COLO829 (cell line): ENCODE data around the gene KLHL10.
"Not testable (repeated sequence)": the region's sequence is repeated elsewhere in the genome, so short reads cannot be mapped to it uniquely, and the experiment has no call there.

Experiments used
- DNase-seq: peaks from one replicate; pipeline ENCODE4 v3.0.0; 2012; ENCODE audit warnings: low spot score

Gene KLHL10

GRCh38 chr17:41813152-41813680 lies 24.4 kb upstream of the KLHL10 start:
- no peak for DNase-seq

- DNase-seq = no peak
These were observed 23.9 kb upstream of the KLHL10 start for GRCh38 chr17:41813699-41814124.

GRCh38 chr17:41814195-41814594 lies 23.4 kb upstream of the KLHL10 start:
- no peak for DNase-seq

GRCh38 chr17:41816637-41817320 lies 20.8 kb upstream of the KLHL10 start:
- DNase-seq = no peak

GRCh38 chr17:41818024-41818423 lies 19.6 kb upstream of the KLHL10 start:
- DNase-seq = no peak

GRCh38 chr17:41821776-41822175 lies 15.8 kb upstream of the KLHL10 start:
- no peak for DNase-seq

- DNase-seq = no peak
These were observed 15.1 kb upstream of the KLHL10 start for GRCh38 chr17:41822216-41823140.

GRCh38 chr17:41823141-41823524 lies 14.5 kb upstream of the KLHL10 start:
- DNase-seq = no peak

- DNase-seq = no peak
These were observed 14.0 kb upstream of the KLHL10 start for GRCh38 chr17:41823580-41823979.

- DNase-seq = no peak
These were observed 13.5 kb upstream of the KLHL10 start for GRCh38 chr17:41824086-41824485.

- no peak for DNase-seq
These were observed 12.3 kb upstream of the KLHL10 start for GRCh38 chr17:41825175-41825845.

GRCh38 chr17:41829961-41830360 lies 7.7 kb upstream of the KLHL10 start:
- not testable (repeated sequence) for DNase-seq

- no peak for DNase-seq
These were observed 2.3 kb upstream of the KLHL10 start for GRCh38 chr17:41835214-41835799.

GRCh38 chr17:41835800-41836549 lies 1.6 kb upstream of the KLHL10 start, which contains the start of gene NT5C3B:
Gene NT5C3B (minus strand): TSS chr17:41836232. CDS start chr17:41836193, 39 bp downstream.
- DNase-seq = peak; percentile 61

- DNase-seq = no peak
These were observed 952 bp upstream of the KLHL10 start for GRCh38 chr17:41836550-41837196.

GRCh38 chr17:41839448-41839847 lies 1.8 kb downstream of the KLHL10 start:
- DNase-seq = not testable (repeated sequence)

- DNase-seq = not testable (repeated sequence)
These were observed 3.2 kb downstream of the KLHL10 start for GRCh38 chr17:41840781-41841180.

- DNase-seq = no peak
These were observed 7.3 kb downstream of the KLHL10 start for GRCh38 chr17:41844971-41845370.

GRCh38 chr17:41848788-41849187 lies 11.2 kb downstream of the KLHL10 start:
- no peak for DNase-seq

GRCh38 chr17:41849251-41849990 lies 11.8 kb downstream of the KLHL10 start:
- no peak for DNase-seq
